Esophagus muscularis mucosa (tissue), 4 donors: ENCODE measurements around the gene TTC31.
"Not testable (repeated sequence)": the region's sequence is repeated elsewhere in the genome, so short reads cannot be mapped to it uniquely, and the experiment has no call there.

Experiments used
- CTCF ChIP-seq, 3 experiments: fragments of 200-600 bp in 2 of 3; fragments of 450-650 bp in 1 of 3; sonication (generic) in 2 of 3; IDR thresholded peaks; one replicate each; pipeline ENCODE4 v1.5.1; 2017 to 2019; ENCODE audit warnings: antibody characterized with exemption in 3 of 3, mild to moderate bottlenecking in 2 of 3, moderate library complexity in 1 of 3
- EP300 ChIP-seq: sonication (generic); formaldehyde crosslinking; IDR thresholded peaks from one replicate; pipeline ENCODE4 v1.6.1; 2017; ENCODE audit warnings: antibody characterized with exemption
- POLR2A ChIP-seq: fragments of 450-650 bp; IDR thresholded peaks from one replicate; pipeline ENCODE4 v1.6.1; 2017; ENCODE audit warnings: antibody characterized with exemption, moderate library complexity, mild to moderate bottlenecking, low read depth
- POLR2AphosphoS5 ChIP-seq, 2 donors: sonication (generic); formaldehyde crosslinking; IDR thresholded peaks; one replicate each; pipeline ENCODE4 v1.6.1; 2017; ENCODE audit warnings: antibody characterized with exemption in 2 of 2

DNA sequence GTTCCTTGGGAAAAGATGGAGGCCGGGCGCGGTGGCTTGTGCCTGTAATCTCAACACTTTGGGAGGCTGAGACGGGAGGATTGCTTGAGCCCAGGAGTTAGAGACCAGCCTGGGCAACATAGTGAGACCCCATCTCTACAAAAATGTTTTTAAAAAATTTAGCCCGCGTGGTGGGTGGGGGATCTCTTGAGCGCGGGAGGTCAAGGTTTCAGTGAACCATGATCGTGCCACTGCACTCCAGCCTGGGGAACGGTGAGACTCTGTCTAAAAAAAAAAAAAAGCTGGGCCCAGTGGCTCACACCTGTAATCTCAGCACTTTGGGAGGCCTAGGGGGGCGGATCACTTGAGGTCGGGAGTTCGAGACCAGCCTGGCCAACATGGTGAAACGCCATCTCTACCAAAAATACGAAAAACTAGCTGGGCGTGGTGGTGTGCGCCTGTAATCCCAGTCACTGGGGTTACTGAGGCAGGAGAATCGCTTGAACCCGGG lies 839 bp downstream of the TTC31 start:
- TF ChIP-seq CTCF (IDR thresholded peaks at IDR 0.05); EP300; POLR2AphosphoS5 (IDR thresholded peaks at IDR 0.05); POLR2A: not testable (repeated sequence)
